HG02885 (cell line): ENCODE data around the gene TMTC4.
"Not testable (repeated sequence)": the region's sequence is repeated elsewhere in the genome, so short reads cannot be mapped to it uniquely, and the experiment has no call there.

ENCODE experiments used
- ATAC-seq: cut with Tn5 transposase; IDR thresholded peaks from one replicate; pipeline ENCODE4 v1.9.1; 2021; ENCODE audit warnings: mild to moderate bottlenecking; ENCODE audit not compliant: unreplicated experiment, poor library complexity

Gene TMTC4, protein sequence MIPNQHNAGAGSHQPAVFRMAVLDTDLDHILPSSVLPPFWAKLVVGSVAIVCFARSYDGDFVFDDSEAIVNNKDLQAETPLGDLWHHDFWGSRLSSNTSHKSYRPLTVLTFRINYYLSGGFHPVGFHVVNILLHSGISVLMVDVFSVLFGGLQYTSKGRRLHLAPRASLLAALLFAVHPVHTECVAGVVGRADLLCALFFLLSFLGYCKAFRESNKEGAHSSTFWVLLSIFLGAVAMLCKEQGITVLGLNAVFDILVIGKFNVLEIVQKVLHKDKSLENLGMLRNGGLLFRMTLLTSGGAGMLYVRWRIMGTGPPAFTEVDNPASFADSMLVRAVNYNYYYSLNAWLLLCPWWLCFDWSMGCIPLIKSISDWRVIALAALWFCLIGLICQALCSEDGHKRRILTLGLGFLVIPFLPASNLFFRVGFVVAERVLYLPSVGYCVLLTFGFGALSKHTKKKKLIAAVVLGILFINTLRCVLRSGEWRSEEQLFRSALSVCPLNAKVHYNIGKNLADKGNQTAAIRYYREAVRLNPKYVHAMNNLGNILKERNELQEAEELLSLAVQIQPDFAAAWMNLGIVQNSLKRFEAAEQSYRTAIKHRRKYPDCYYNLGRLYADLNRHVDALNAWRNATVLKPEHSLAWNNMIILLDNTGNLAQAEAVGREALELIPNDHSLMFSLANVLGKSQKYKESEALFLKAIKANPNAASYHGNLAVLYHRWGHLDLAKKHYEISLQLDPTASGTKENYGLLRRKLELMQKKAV

DNA sequence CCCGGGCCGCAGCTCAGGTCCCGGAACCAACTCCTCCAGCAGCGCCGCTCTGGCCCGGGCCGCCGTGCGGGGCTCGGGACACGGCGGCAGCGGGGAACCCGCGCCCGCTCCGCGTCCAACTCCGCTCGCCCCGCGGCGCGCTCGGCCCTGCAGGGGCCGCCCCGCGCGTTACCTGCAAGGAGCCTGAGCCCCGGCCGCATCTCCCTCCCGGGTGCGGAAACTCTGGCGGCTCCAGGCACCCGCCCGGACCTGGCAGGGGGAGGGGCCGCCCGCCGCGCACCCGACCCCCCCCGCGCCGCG, at the start of gene TMTC4:
Gene TMTC4 (minus strand): TSS at position 224 of the 300 bp plus-strand sequence. CDS start 4,433 bp downstream, outside the sequence.
- ATAC-seq: peak; percentile 45

DNA sequence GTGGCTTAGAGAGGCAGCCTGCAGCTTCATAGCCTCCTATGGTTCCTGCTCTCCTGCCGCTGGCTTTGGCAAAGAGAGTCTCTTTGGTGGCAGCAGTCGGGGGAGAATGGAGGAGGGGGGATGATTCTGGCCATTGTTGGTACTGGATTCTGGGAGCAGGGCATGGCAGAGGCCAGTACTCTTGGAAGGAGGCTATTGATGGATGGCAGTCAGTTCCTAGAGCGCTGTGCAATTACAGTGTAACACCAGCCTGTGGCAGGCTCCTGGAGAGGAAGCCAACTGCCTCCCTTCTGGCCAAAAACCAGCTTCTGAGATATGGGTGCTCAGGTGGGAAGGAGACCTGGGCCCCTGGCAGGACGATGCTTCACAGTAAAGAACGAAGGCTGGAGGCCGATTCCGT, 47.9 kb upstream of the TMTC4 start:
- ATAC-seq: no peak

DNA sequence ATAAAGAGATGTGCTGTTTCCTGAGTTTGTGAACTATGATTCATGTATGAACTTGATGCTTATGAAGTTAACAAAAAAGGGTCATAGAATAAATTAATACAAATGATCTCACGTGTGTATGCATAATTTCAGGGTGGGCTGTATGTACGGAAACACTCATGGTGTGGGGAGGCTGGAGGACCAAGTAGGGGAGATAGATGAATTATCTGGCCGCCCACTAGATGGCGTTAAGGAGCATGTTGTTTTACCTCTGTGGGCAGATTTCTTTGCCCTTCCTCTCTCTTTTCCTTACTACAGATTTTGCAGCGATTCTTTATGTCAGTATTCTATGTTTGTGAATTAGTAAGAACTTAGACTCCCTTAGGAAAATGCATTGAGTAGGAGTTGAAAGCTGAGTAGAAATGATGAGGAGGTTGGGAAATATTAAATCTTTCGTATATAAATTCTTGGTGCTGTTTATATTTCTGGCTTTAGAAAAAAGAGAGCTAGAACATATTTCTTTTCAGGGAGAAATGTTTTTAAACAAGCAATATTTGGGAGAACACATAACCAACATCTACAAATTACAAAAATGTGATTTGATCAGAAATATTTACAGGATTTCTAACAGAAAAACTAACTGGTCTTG, 47.4 kb upstream of the TMTC4 start:
- peak; percentile 90 for ATAC-seq

DNA sequence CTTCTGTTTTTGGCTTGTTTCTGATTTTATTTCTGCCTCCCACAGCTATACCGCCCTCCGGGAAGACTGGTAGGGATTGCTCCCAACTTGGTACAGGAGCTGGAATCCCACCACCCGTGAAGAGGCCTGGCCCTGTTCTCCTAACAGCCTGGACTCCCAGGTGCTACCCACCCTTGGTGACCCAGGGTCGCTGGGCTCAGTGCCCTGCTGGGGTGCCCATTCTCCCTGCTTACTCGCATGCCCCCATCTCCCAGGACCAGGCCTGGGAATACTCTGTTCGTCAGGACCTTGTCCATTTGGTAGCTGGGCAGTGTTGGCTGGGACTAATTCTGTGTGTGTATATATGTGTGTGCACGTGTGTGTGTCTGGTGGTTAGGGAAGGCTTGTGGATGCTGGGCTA, 41.0 kb upstream of the TMTC4 start:
- ATAC-seq: no peak

DNA sequence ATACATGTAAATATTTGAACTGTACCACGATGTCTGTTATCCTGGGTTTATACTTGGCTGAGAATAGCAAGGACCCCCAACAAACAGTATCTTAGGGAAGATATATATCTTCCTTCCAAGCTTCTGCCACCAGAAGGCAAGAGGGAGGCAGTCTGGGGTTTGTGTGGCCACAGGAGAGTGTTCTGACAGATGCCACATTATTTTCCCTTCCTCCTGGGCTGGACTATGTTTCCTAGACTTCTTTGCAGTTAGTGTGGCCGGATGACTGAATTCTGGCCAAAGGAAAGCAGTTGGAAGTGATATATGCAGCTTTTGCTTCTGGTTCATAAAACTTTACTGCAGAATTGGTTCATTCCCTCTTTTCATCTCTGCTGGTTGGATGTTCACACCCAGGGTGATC, 39.9 kb upstream of the TMTC4 start:
- ATAC-seq: no peak

DNA sequence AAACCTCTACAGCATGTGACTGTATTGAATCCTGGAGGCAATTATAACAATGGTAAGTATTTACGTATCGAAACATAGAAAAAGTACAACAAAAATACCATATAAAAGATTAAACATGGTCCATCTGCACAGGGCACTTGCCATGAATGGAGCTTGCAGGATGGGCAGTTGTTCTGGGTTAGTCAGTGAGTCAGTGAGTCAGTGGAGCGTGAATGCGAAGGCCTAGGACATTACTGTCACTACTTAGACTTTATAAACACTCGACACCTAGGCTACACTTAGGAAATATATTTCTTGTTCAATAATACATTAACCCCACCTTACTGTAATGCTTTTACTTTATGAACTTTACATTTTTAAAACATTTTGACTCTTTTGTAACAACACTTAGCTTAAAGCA, 35.6 kb upstream of the TMTC4 start:
- ATAC-seq: no peak

DNA sequence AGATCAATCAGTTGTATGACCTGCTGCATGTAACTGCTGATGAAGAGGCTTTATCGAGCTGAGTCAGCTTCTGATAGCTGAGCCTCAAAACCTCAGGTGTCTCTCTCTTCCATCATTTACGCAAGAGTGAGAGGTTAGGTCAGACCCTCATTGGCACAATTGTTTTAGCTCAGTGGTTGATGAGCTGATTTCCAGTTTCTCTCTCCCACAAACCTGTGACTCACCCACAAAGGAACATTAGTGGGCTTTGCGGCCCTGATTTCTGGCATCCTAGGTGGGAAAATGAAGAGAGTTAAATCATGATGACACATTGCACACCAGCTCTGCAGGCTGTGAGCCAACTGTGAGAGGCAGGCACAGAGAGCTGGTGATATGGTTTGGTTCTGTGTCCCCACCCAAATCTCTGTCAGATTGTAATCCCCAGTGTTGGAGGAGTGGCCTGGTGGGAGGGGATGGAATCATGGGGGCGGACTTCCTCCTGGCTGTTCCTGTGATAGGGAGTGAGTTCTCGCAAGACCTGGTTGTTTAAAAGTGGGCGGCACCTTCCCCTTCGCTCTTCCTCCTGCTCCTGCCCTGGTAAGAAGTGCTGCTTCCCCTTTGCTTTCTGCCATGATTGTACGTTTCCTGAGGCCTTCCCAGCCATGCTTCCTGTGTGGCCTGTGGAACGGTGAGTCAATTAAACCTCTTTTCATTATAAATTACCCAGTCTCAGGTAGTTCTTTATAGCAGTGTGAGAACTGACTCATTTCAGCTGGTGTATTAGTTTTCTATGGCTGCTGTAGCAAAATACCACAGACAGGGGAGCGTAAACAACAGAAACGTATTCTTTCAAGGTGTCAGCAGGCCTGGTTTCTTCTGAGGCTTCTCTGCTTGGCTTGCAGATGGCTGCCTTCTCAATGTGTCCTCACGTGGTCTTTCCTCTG, 33.5 kb upstream of the TMTC4 start:
- no peak for ATAC-seq

DNA sequence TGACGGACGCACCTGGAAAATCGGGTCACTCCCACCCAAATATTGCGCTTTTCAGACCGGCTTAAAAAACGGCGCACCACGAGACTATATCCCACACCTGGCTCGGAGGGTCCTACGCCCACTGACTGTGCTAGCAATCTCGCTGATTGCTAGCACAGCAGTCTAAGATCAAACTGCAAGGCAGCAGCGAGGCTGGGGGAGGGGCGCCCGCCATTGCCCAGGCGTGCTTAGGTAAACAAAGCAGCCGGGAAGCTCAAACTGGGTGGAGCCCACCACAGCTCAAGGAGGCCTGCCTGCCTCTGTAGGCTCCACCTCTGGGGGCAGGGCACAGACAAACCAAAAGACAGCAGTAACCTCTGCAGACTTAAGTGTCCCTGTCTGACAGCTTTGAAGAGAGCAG, 23.7 kb upstream of the TMTC4 start:
- ATAC-seq: not testable (repeated sequence)

DNA sequence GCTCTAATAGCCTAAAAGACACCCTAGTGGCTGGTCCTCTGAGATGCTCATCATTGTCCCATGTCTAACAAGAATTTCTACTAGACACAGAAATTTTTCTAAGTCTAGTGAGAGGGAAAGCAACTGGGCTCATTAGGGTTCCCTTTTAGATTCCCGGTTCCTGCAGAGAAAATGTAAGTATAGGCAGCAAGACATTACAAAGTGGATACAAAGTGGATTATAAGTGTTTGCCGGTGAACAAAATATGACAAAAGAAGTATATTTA, 20.8 kb upstream of the TMTC4 start:
- ATAC-seq: no peak

DNA sequence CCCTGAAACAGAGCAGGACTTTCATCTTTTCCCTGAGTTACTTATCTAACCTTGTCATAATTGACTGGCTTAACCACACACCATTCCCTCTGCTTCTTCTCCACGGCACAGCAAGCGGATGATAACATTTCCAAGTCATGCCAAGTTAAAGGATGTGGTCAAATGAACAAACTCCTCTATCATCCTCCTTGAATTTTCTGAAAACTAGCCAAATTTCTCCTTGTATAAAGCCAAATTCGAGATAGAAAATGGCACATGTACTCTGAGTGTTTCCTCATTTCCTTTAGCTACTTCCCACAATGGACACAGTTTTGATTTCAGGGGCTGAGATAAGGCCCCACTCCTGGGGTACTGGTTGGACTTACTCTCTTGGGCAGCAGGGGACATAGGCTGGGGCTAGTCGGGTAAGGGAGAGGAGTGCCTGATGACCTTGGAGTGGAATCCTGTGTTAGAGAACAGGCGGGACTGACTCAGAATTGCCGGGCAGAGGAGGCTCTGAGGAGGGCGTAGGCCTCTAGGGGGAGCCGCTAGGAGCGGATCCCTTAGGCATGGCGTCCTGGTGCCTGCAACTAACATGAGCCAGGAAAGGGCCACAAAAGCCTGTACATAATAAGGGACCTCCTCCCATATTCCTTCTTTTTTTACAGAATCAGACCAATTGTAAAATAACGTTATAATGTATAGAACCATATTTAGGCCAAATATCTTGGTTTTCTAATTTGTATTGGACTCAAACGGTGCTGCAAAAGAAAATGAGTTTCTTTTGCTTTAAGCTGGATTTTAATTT, 20.3 kb upstream of the TMTC4 start:
- peak; percentile 74 for ATAC-seq

DNA sequence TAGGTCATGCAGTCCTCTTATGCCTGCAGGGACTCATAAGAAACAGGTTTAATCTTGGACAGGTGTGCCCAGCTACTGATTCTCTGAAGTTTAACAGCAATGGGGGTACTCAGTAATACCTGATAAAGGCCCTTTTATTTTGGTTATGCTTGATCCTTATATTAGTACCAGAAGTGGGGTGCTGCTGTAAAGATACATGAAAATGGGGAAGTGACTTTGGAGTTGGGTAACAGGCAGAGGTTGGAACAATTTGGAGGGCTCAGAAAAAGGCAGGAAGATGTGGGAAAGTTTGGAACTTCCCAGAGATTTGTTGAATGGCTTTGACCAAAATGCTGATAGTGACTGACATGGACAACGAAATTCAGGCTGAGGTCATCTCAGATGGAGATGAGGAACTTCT, 14.6 kb upstream of the TMTC4 start:
- no peak for ATAC-seq

DNA sequence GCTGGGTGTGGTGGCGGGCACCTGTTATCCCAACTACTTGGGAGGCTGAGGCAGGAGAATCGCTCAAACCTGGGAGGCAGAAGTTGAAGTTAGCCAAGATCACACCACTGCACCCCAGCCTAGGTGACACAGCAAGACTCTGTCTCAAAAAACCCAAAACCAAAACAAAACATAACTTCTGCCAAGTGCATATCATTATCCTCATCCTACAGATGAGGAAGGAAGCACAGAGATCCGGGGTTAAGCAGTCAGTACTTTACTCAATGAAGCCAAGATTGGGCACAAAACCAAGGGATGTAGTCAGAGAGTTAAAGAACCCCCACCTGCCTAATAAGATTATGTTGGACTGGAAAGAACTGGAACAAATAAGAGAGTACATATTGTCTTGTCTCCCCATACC, 5.5 kb upstream of the TMTC4 start:
- no peak for ATAC-seq

DNA sequence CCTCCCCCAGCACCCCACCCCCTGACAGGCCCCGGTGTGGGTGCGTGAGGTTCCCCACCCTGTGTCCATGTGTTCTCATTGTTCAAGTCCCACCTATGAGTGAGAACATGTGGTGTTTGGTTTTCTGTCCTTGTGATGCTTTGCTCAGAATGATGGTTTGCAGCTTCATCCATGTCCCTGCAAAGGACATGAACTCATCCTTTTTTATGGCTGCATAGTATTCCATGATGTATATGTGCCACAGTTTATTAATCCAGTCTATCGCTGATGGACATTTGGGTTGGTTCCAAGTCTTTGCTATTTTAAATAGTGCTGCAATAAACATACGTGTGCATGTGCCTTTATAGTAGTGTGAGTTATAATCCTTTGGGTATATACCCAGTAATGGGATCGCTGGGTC, 2.5 kb upstream of the TMTC4 start:
- ATAC-seq: not testable (repeated sequence)

DNA sequence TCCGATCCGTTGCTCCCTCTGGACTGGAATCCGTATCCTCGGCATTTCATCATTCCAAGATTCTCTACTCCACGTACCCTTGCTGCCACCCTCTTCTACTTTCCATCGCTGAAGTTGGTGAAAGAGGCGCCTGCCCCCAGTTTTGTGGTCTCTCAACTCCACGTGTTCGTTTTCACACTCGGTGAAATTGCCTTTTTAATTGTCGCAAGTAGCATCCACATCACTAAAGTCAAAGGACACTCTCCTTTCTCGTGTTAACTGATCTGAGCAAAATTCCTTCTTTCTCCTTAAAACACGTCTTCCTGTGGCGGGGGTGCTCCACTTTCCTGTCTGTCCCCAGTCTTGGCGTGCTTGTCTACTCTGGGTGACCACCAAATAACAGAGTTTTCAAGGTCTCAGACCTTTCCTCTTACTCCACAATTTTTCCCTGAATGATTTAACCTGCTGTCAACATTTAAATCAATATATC, 1.1 kb upstream of the TMTC4 start:
- no peak for ATAC-seq

DNA sequence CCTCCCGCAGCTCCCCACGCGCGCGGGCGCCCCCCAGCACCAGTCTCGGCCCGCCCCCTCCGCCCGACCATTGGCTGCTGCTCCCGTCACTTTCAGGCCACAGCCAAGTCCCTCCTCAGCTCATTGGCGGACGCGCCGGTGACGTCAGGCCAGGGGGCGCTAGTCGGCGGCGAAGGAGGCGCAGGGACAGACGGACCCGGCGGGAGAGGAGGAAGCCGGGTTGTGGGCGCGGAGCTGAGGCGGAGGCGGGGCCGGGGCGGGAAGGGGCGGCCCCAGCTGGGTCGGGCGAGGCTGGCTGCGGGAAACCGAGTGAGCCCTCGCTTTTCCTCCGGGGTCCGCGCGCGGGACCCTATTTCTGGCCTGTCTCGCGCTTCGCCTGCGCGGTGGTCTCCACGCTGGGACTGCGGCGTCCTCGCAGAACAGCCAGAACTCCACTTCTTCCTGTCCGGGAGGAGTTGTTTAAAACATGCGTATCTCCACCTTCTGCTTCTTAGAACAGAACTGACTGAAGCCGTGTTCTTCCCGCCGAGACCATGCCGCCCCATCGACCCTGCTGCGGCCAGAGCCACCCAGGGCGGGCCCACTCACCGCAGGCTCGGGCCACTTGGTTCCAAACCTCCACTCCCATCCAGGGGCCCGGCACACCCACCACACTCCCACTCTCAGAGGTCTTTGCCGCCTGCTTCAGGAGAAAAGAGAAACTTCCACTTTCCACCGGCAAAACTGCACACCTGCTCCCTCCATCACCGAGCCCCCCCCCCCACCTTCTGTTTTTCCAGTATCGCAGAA, 471 bp upstream of the TMTC4 start:
- peak; percentile 94 for ATAC-seq

DNA sequence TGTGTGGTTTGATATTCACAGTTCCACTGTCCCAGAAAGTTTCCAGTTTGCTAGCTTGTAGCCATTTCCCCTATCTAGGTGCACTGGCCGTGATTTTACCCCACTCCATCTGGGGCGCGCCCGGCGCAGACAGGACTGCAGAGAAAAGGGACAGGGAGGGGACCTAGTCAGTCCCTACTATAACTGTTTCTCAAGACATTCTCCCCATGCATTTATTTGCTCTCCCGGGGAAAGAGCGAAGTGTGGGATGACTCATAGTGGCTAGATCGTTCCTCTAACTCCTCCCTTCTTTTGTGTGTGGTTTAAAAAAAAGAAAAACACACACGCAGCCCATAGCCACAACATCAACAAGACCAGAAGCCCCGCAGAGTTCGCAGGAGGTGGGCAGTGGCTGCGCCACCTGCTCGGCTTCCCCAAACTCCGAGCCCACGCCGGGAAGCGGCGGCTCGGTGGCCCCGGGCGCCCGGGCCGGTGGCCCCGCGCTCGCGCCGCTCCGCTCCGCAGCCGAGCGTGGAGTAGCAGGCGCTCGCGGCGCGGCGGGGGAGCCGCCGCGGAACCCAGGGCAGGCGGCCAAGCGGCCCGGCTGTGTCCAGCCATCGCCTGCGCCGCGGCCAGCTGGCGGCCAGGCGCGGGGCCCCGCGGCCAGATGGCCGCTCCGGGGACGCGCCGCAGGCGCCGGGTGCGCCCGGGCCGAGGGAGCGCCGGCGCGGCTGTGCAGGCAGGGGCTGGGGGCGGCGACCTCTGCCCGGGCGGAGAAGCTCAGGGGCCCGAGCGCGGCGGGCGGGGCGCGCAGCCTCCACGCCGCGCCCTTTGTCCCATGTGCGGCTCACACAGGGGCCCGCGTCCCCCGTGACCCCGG, 653 bp downstream of the TMTC4 start:
- ATAC-seq: peak; percentile 29

DNA sequence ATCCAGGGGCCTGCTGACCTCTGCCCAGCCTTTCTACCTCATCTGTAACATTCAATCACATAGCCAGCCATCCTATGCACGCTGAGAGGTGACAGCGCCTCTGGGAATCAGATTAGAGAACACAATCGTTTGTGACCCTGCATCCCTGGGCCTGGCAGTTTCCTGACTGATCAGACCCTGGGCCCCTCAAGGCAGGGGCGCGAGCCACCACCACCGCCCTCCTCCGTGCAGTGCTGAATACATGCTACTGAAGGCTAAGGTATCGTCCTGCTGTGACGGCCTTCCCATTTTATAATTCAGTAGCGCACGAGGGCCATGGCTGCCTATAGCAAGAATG, 1.3 kb downstream of the TMTC4 start:
- ATAC-seq: no peak
